ENCODE data around the gene PALM2AKAP2. TPM values are rescaled to one million over a fixed set of nuclear protein-coding genes. Genes with fewer than 3 reads are reported as not detected.

Gene PALM2AKAP2
- total RNA-seq, 4 donors from 2014 or later, result 0.37 to 0.64 (median 0.55) TPM; not detected in 1

GRCh38 chr9:109792951-109793546 is 13.1 kb downstream of the PALM2AKAP2 start:
- intact Hi-C loops (cut with DNase I; ENCODE audit: low total_unique reads) (no loop called here), in situ Hi-C loops (cut with MboI; ENCODE audit: low pct_ligation_motif_present in 1 of 4, low pct_unique_long_range_greater_than_20kb in 1 of 4, low sequenced_read_pairs in 3 of 4) (no loop called here)
- Histone ChIP-seq H3K36me3 (no peaks in the 10 kb centered on the region), H3K9me3 (no peaks in the 10 kb centered on the region), H3K27me3 (no peaks in the 10 kb centered on the region), H3K4me1 (no peaks in the 10 kb centered on the region), H3K27ac (peak overlapping the region in 3 of 4 donors; percentile 39 to 67 (median 45)), H3K4me3 (no peak overlapping the region)
- DNase-seq, result no peak
- WGBS, 2 donors (ENCODE audit: low coverage in 1 of 2), result 51 to 75% methylated on average over 1 of the region's 1 CpG
- TF ChIP-seq POLR2A (IDR thresholded peaks at IDR 0.05) (no peak), POLR2AphosphoS5 (IDR thresholded peaks at IDR 0.05) (peak; percentile 37 to 54 (median 52))

DNA sequence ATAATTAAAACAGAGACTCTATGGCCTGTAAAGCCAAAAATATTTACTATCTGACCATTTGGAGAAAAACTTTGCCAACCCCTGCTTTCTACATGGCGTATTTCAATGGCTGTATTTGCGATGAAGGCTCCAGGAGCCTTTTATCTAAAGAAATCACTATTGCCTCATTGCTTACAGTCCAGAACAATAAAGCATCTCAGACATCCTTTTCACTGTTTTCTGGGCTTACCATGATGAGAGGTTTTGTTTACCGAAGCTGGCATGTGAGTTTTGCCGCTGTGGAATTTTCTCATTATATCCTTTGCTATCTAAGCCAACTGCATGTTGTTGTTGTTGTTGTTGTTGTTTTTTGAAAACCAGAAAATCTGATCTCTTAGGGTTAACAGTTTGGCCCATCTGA is 13.9 kb downstream of the PALM2AKAP2 start:
- in situ Hi-C loops (cut with MboI; ENCODE audit: low pct_ligation_motif_present in 1 of 4, low pct_unique_long_range_greater_than_20kb in 1 of 4, low sequenced_read_pairs in 3 of 4) (no loop called here), intact Hi-C loops (cut with DNase I; ENCODE audit: low total_unique reads) (no loop called here)
- Histone ChIP-seq H3K27ac (peak overlapping the region in 3 of 4 donors; percentile 11 to 67 (median 45)), H3K4me3 (no peak overlapping the region), H3K9me3 (no peaks in the 10 kb centered on the region), H3K4me1 (no peaks in the 10 kb centered on the region), H3K36me3 (no peaks in the 10 kb centered on the region), H3K27me3 (no peaks in the 10 kb centered on the region)
- no peak for DNase-seq
- no peak for TF ChIP-seq POLR2A (IDR thresholded peaks at IDR 0.05)
- TF ChIP-seq EP300 (IDR thresholded peaks at IDR 0.05; ENCODE audit: low read depth), result no peak
- no peak for TF ChIP-seq CTCF (IDR thresholded peaks at IDR 0.05)
- TF ChIP-seq POLR2AphosphoS5 (IDR thresholded peaks at IDR 0.05), result no peak
- 76 to 87% methylated on average over 4 of the region's 4 CpGs for WGBS, 2 donors (ENCODE audit: low coverage in 1 of 2)

GRCh38 chr9:109794361-109795012 is 14.5 kb downstream of the PALM2AKAP2 start:
- DNase-seq, result no peak
- TF ChIP-seq CTCF (IDR thresholded peaks at IDR 0.05) (no peak), POLR2AphosphoS5 (IDR thresholded peaks at IDR 0.05) (peak in 1 of 3 donors; percentile 19)
- peak overlapping the region; percentile 11 to 67 (median 34) for H3K27ac ChIP-seq

GRCh38 chr9:109795613-109796012 is 15.6 kb downstream of the PALM2AKAP2 start:
- TF ChIP-seq CTCF (IDR thresholded peaks at IDR 0.05) (no peak), POLR2AphosphoS5 (IDR thresholded peaks at IDR 0.05) (no peak), EP300 (IDR thresholded peaks at IDR 0.05; ENCODE audit: low read depth) (no peak), POLR2A (IDR thresholded peaks at IDR 0.05) (no peak)
- Histone ChIP-seq H3K9me3 (no peaks in the 10 kb centered on the region), H3K36me3 (no peaks in the 10 kb centered on the region), H3K4me3 (no peak overlapping the region), H3K27ac (no peak overlapping the region), H3K27me3 (no peaks in the 10 kb centered on the region), H3K4me1 (no peaks in the 10 kb centered on the region)
- in situ Hi-C loops (cut with MboI; ENCODE audit: low pct_ligation_motif_present in 1 of 4, low pct_unique_long_range_greater_than_20kb in 1 of 4, low sequenced_read_pairs in 3 of 4) (no loop called here), intact Hi-C loops (cut with DNase I; ENCODE audit: low total_unique reads) (no loop called here)
- no peak for DNase-seq
- 80% methylated on average over 3 of the region's 3 CpGs; no CpG with 5 or more reads in 1 of the 2 donors for WGBS, 2 donors (ENCODE audit: low coverage in 1 of 2)

More at GRCh38 chr9:109794361-109795012, 14.5 kb downstream of the PALM2AKAP2 start:
- in situ Hi-C loops (cut with MboI; ENCODE audit: low pct_ligation_motif_present in 1 of 4, low pct_unique_long_range_greater_than_20kb in 1 of 4, low sequenced_read_pairs in 3 of 4), result no loop called here
- no peaks in the 10 kb centered on the region for H3K36me3 ChIP-seq
- no peaks in the 10 kb centered on the region for H3K4me1 ChIP-seq
- H3K9me3 ChIP-seq, result no peaks in the 10 kb centered on the region
- H3K4me3 ChIP-seq, result no peak overlapping the region
- H3K27me3 ChIP-seq, result no peaks in the 10 kb centered on the region
- intact Hi-C loops (cut with DNase I; ENCODE audit: low total_unique reads), result no loop called here
- 60% methylated on average over 1 to 4 of the region's 4 CpGs for WGBS, 2 donors (ENCODE audit: low coverage in 1 of 2)
